ENCODE measurements around the gene CCDC188. TPM values are rescaled to one million over a fixed set of nuclear protein-coding genes. Genes with fewer than 3 reads are reported as not detected.

The CCDC188 gene
- total and polyA plus RNA-seq, 9 of the 15 experiments (the other 6 are each of a cell fraction or from before 2014, with no cell fraction given), result not detected

GRCh38 chr22:20197407-20198030 lies 46.7 kb upstream of the CCDC188 start:
- no TSS peak for BruUV-seq (replicated peaks)
- no peak overlapping the region for H3K4me2 ChIP-seq (ENCODE audit: insufficient read depth, low read length)
- FAIRE-seq, result no peak
- no peaks in the 10 kb centered on the region for H3K79me2 ChIP-seq (ENCODE audit: control insufficient read depth, insufficient read depth, low read length)
- H3K27ac ChIP-seq (ENCODE audit: extremely low read depth, low read depth, low read length), result no peak overlapping the region
- no peaks in the 10 kb centered on the region for H3K36me3 ChIP-seq (ENCODE audit: control insufficient read depth, insufficient read depth, low read length)
- H3K9me3 ChIP-seq (replicated peaks; ENCODE audit: control insufficient read depth, insufficient read depth, low read depth, low read length), result no peaks in the 10 kb centered on the region
- ChIA-PET CTCF (ENCODE audit: low intra/inter-chr PET ratio) (no interaction called here), POLR2A (interaction anchor here (0.6 to 1.8 kb wide), 9 partner anchors 9 to 658 kb away, joined by 3 to 14 read pairs (median 4); no protein-coding TSS in a partner anchor)
- in situ Hi-C loops (cut with MboI), result no loop called here
- intact Hi-C loops (cut with micrococcal nuclease), result no loop called here
- TF ChIP-seq NCOA1 (IDR thresholded peaks at IDR 0.05; ENCODE audit: low read depth), result no peak
- peak; percentile 9 for TF ChIP-seq HMGN3 (IDR thresholded peaks at IDR 0.05; ENCODE audit: borderline replicate concordance, extremely low read depth, insufficient read length, low read depth, low read length)
- no peak for TF ChIP-seq CTCFL (IDR thresholded peaks at IDR 0.05; ENCODE audit: borderline replicate concordance, insufficient read depth, low read depth, low read length, poor library complexity, severe bottlenecking)
- TF ChIP-seq ZBTB7A (IDR thresholded peaks at IDR 0.05; ENCODE audit: borderline replicate concordance, control insufficient read depth, low read depth, low read length), result 0 out of 2 replicates have a peak, but pooled peaks have one; percentile 7
- TF ChIP-seq ETS2 (tag; IDR thresholded peaks at IDR 0.05; ENCODE audit: borderline replicate concordance, poor library complexity, severe bottlenecking), result peak; percentile 43
- no peak for TF ChIP-seq ZKSCAN1 (IDR thresholded peaks at IDR 0.05; ENCODE audit: low read depth, low read length)
- TF ChIP-seq THAP12 (CRISPR knock-in tag; IDR thresholded peaks at IDR 0.05), result 0 out of 2 replicates have a peak, but pooled peaks have one; percentile 23
- 0 out of 2 replicates have a peak, but pooled peaks have one; percentile 56 for TF ChIP-seq HDAC6 (IDR thresholded peaks at IDR 0.05; ENCODE audit: low read depth, low read length)
- H3K4me1 ChIP-seq (replicated peaks in 1 of 2; ENCODE audit: control insufficient read depth in 2 of 2, insufficient read depth in 2 of 2, low read length in 2 of 2), result peaks cover 0 to 50% of the 10 kb centered on the region in 2 experiments; a peak in 2 of 5 replicates
- H3K9me1 ChIP-seq (ENCODE audit: control insufficient read depth, insufficient read depth, low read length), result peaks cover 2% of the 10 kb centered on the region
- ATAC-seq, result no peak
- H3K27me3 ChIP-seq (ENCODE audit: control insufficient read depth in 2 of 2, insufficient read depth in 2 of 2, low read length in 2 of 2), result peaks cover 83 to 94% of the 10 kb centered on the region in 2 experiments
- H4K20me1 ChIP-seq (replicated peaks; ENCODE audit: control insufficient read depth, insufficient read depth, low read length), result peaks cover 38% of the 10 kb centered on the region
- DNase-seq (ENCODE audit: extremely low read depth in 1 of 4, low spot score in 3 of 4), result no peak
- no peak overlapping the region for H2AFZ ChIP-seq (ENCODE audit: low read depth, low read length)
- H3K9ac ChIP-seq (ENCODE audit: insufficient read depth in 1 of 2, low read depth in 2 of 2, low read length in 2 of 2), result peak overlapping the region in 1 of 2 experiments; percentile 3; a peak in 1 of 4 replicates
- under 1% methylated on average over 18 of the region's 18 CpGs for WGBS (ENCODE audit: insufficient coverage, low coverage, missing lambda C conversion rate)
- H3K4me3 ChIP-seq, result no peak overlapping the region
